ENCODE data around the gene ARHGEF2. TPM values are rescaled to one million over a fixed set of nuclear protein-coding genes. Genes with fewer than 3 reads are reported as not detected.
A peak's percentile ranks its signal among the peaks of the same experiment; 100 is the strongest.

The ARHGEF2 gene
- total and polyA plus RNA-seq, 9 of the 15 experiments (the other 6 are each of a cell fraction or from before 2014, with no cell fraction given): 7.1 to 162 (median 62.2) TPM

DNA sequence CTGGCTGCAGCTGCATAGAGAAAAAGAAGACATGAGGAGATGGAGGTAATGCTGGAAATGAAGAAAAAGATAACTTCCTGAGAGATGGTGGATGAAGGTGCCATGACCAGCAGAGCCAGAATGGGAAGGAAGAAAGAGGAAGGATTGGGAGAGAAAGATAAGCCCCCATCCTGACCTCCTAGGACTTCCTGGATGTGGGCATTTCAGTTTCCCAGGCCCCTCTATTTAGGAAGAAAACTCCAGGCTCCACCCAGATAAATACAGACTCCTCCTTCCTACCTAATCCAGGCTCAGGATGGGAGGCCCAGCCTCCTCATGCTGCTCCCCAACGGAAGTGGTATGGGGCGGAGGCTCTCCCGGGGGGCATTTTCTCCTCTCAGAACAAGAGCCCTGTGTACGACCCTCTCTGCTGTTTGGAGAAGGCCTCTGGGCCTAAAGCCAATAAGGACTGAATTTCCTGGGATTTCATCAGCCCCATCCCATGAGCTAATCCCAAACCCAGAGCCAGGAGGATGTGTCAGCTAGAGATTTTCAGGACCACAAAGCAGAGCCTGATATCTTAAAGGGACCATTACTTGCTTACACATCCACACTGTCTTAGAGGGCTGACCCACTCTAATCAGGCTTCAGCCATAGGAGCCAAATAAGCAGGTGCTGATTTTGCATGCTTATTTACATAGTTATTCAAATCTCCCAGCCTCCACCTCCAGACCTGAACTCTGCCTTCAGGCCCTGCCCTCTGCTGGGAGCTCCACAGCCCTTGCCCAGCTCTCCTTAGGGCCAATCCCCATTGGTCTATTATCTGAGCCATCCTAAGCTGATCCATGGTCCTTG lies 5.1 kb upstream of the ARHGEF2 start (continued):
- TF ChIP-seq, protein P1, sequence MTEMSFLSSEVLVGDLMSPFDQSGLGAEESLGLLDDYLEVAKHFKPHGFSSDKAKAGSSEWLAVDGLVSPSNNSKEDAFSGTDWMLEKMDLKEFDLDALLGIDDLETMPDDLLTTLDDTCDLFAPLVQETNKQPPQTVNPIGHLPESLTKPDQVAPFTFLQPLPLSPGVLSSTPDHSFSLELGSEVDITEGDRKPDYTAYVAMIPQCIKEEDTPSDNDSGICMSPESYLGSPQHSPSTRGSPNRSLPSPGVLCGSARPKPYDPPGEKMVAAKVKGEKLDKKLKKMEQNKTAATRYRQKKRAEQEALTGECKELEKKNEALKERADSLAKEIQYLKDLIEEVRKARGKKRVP (CRISPR knock-in tag; IDR thresholded peaks at IDR 0.05): peak; percentile 89
- TF ChIP-seq POLR2H (tag; IDR thresholded peaks at IDR 0.05; ENCODE audit: low read depth): peak; percentile 85; the same call in 1 of the 2 replicates
- TF ChIP-seq RBM22 (IDR thresholded peaks at IDR 0.05; ENCODE audit: low read depth, low read length, poor library complexity, severe bottlenecking): no peak
- TF ChIP-seq, protein P2, sequence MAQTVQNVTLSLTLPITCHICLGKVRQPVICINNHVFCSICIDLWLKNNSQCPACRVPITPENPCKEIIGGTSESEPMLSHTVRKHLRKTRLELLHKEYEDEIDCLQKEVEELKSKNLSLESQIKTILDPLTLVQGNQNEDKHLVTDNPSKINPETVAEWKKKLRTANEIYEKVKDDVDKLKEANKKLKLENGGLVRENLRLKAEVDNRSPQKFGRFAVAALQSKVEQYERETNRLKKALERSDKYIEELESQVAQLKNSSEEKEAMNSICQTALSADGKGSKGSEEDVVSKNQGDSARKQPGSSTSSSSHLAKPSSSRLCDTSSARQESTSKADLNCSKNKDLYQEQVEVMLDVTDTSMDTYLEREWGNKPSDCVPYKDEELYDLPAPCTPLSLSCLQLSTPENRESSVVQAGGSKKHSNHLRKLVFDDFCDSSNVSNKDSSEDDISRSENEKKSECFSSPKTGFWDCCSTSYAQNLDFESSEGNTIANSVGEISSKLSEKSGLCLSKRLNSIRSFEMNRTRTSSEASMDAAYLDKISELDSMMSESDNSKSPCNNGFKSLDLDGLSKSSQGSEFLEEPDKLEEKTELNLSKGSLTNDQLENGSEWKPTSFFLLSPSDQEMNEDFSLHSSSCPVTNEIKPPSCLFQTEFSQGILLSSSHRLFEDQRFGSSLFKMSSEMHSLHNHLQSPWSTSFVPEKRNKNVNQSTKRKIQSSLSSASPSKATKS (CRISPR knock-in tag; IDR thresholded peaks at IDR 0.05): no peak
- no peak for TF ChIP-seq FIP1L1 (IDR thresholded peaks at IDR 0.05; ENCODE audit: low read depth, low read length, poor library complexity, severe bottlenecking)
- TF ChIP-seq, protein P3, sequence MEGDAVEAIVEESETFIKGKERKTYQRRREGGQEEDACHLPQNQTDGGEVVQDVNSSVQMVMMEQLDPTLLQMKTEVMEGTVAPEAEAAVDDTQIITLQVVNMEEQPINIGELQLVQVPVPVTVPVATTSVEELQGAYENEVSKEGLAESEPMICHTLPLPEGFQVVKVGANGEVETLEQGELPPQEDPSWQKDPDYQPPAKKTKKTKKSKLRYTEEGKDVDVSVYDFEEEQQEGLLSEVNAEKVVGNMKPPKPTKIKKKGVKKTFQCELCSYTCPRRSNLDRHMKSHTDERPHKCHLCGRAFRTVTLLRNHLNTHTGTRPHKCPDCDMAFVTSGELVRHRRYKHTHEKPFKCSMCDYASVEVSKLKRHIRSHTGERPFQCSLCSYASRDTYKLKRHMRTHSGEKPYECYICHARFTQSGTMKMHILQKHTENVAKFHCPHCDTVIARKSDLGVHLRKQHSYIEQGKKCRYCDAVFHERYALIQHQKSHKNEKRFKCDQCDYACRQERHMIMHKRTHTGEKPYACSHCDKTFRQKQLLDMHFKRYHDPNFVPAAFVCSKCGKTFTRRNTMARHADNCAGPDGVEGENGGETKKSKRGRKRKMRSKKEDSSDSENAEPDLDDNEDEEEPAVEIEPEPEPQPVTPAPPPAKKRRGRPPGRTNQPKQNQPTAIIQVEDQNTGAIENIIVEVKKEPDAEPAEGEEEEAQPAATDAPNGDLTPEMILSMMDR (IDR thresholded peaks at IDR 0.05 in 2 of 3, conservative IDR thresholded peaks at IDR 0.05 in 1 of 3; ENCODE audit: insufficient read depth in 2 of 3, low read depth in 1 of 3, low read length in 3 of 3): peak; percentile 30 to 48 (median 33); a peak in 3 of 6 replicates
- peak; percentile 28 to 63; a peak in 3 of 4 replicates for TF ChIP-seq RAD21 (CRISPR knock-in tag; conservative IDR thresholded peaks at IDR 0.05 in 1 of 2, IDR thresholded peaks at IDR 0.05 in 1 of 2)
- peak in 1 of 2 experiments; percentile 70; a peak in 2 of 4 replicates for TF ChIP-seq MAZ (CRISPR knock-in tag; conservative IDR thresholded peaks at IDR 0.05 in 1 of 2, IDR thresholded peaks at IDR 0.05 in 1 of 2)
- peak in 1 of 2 experiments; percentile 92; a peak in 2 of 4 replicates for TF ChIP-seq RCOR1 (IDR thresholded peaks at IDR 0.05; ENCODE audit: borderline replicate concordance in 1 of 2, low read depth in 2 of 2, low read length in 2 of 2)
- TF ChIP-seq, protein P4, sequence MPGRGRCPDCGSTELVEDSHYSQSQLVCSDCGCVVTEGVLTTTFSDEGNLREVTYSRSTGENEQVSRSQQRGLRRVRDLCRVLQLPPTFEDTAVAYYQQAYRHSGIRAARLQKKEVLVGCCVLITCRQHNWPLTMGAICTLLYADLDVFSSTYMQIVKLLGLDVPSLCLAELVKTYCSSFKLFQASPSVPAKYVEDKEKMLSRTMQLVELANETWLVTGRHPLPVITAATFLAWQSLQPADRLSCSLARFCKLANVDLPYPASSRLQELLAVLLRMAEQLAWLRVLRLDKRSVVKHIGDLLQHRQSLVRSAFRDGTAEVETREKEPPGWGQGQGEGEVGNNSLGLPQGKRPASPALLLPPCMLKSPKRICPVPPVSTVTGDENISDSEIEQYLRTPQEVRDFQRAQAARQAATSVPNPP (IDR thresholded peaks at IDR 0.05; ENCODE audit: borderline replicate concordance, insufficient read depth, insufficient read length): no peak
- TF ChIP-seq, protein P5, sequence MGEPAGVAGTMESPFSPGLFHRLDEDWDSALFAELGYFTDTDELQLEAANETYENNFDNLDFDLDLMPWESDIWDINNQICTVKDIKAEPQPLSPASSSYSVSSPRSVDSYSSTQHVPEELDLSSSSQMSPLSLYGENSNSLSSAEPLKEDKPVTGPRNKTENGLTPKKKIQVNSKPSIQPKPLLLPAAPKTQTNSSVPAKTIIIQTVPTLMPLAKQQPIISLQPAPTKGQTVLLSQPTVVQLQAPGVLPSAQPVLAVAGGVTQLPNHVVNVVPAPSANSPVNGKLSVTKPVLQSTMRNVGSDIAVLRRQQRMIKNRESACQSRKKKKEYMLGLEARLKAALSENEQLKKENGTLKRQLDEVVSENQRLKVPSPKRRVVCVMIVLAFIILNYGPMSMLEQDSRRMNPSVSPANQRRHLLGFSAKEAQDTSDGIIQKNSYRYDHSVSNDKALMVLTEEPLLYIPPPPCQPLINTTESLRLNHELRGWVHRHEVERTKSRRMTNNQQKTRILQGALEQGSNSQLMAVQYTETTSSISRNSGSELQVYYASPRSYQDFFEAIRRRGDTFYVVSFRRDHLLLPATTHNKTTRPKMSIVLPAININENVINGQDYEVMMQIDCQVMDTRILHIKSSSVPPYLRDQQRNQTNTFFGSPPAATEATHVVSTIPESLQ (CRISPR knock-in tag; IDR thresholded peaks at IDR 0.05): no peak
- peak; percentile 92 to 96 for TF ChIP-seq FOXK2 (conservative IDR thresholded peaks at IDR 0.05 in 1 of 2, IDR thresholded peaks at IDR 0.05 in 1 of 2; ENCODE audit: low read depth in 2 of 2)
- TF ChIP-seq, protein P6, sequence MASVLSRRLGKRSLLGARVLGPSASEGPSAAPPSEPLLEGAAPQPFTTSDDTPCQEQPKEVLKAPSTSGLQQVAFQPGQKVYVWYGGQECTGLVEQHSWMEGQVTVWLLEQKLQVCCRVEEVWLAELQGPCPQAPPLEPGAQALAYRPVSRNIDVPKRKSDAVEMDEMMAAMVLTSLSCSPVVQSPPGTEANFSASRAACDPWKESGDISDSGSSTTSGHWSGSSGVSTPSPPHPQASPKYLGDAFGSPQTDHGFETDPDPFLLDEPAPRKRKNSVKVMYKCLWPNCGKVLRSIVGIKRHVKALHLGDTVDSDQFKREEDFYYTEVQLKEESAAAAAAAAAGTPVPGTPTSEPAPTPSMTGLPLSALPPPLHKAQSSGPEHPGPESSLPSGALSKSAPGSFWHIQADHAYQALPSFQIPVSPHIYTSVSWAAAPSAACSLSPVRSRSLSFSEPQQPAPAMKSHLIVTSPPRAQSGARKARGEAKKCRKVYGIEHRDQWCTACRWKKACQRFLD (CRISPR knock-in tag; IDR thresholded peaks at IDR 0.05): no peak
- TF ChIP-seq SIRT6 (IDR thresholded peaks at IDR 0.05; ENCODE audit: low read depth, low read length): no peak

All from K562 (cell line).